ENCODE data around the gene PTPN6. TPM values are rescaled to one million over a fixed set of nuclear protein-coding genes. Genes with fewer than 3 reads are reported as not detected.

PTPN6 gene
- total RNA-seq, 1 experiment from 2014 or later: 13.7 TPM

DNA sequence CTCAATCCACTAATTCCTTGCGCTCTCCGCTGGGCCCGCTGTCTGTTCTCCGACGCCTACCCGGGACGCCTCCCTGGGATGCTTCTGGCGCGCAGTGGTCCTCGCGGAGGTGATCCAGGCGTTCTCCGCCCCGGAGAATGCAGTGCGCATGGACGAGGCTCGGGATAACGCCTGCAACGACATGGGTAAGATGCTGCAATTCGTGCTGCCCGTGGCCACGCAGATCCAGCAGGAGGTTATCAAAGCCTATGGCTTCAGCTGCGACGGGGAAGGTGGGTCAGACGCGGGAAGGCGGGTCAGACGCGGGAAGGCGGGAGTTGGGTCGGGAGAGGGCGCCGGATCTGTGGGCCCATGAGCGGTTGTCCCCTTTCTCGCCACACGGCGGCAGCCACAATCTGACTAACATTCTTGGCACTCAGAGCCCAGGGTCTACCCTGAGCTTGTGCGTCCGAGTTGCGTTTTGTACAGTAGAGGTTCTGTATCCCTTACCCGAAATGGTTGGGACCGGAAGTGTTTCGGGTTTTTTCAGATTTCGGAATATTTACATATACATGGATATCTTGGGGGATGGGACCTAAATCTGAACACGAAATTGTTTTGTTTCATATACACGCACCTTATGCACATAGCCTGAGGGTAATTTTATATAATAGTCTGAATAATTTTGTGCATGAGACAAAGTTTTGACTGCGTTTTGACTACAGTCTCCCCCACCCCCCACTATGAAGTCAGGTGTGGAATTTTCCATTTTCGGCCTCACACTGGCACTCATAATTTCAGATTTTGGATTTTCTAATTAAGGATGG is 6.6 kb upstream of the PTPN6 start:
- peak overlapping the region; percentile 95 for H3K27ac ChIP-seq (ENCODE audit: low read length)
- ATAC-seq (peak; percentile 55), DNase-seq (ENCODE audit: low read depth, low spot score) (peak; percentile 75)
- no peaks in the 10 kb centered on the region for H3K27me3 ChIP-seq (ENCODE audit: control insufficient read depth, insufficient read depth, low read length)
- no TSS peak for BruUV-seq (replicated peaks)
- intact Hi-C loops (cut with micrococcal nuclease; ENCODE audit: unreplicated experiment): loop anchor here (10.0 kb wide), 1 partner anchor 170 kb away; no protein-coding TSS in a partner anchor
- no peaks in the 10 kb centered on the region for H3K9me3 ChIP-seq (ENCODE audit: control insufficient read depth, insufficient read depth, low read depth, low read length)
- TF ChIP-seq, protein P1, sequence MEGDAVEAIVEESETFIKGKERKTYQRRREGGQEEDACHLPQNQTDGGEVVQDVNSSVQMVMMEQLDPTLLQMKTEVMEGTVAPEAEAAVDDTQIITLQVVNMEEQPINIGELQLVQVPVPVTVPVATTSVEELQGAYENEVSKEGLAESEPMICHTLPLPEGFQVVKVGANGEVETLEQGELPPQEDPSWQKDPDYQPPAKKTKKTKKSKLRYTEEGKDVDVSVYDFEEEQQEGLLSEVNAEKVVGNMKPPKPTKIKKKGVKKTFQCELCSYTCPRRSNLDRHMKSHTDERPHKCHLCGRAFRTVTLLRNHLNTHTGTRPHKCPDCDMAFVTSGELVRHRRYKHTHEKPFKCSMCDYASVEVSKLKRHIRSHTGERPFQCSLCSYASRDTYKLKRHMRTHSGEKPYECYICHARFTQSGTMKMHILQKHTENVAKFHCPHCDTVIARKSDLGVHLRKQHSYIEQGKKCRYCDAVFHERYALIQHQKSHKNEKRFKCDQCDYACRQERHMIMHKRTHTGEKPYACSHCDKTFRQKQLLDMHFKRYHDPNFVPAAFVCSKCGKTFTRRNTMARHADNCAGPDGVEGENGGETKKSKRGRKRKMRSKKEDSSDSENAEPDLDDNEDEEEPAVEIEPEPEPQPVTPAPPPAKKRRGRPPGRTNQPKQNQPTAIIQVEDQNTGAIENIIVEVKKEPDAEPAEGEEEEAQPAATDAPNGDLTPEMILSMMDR (IDR thresholded peaks at IDR 0.05): peak; percentile 87
- TF ChIP-seq SIN3A (IDR thresholded peaks at IDR 0.05; ENCODE audit: borderline replicate concordance, insufficient read depth, low read depth, low read length): no peak
- peaks cover 41% of the 10 kb centered on the region for H3K4me1 ChIP-seq (ENCODE audit: control insufficient read depth, insufficient read depth, low read length)
- ChIA-PET POLR2A (interaction anchor here (0.6 to 1.7 kb wide), 4 partner anchors 10 to 168 kb away, joined by 4 to 9 read pairs (median 8); no protein-coding TSS in a partner anchor), CTCF (interaction anchor here (0.6 to 0.7 kb wide), 3 partner anchors 16 to 54 kb away, joined by 3 to 6 read pairs (median 4); no protein-coding TSS in a partner anchor)
- in situ Hi-C loops (cut with HindIII; ENCODE audit: low pct_unique_long_range_greater_than_20kb, low sequenced_read_pairs): no loop called here
- no peaks in the 10 kb centered on the region; the same call in 1 of the 2 replicates for H3K36me3 ChIP-seq (ENCODE audit: control insufficient read depth, insufficient read depth, low read length)
- H3K4me3 ChIP-seq (ENCODE audit: low read depth in 2 of 2, low read length in 2 of 2): peak overlapping the region; percentile 64 to 72

DNA sequence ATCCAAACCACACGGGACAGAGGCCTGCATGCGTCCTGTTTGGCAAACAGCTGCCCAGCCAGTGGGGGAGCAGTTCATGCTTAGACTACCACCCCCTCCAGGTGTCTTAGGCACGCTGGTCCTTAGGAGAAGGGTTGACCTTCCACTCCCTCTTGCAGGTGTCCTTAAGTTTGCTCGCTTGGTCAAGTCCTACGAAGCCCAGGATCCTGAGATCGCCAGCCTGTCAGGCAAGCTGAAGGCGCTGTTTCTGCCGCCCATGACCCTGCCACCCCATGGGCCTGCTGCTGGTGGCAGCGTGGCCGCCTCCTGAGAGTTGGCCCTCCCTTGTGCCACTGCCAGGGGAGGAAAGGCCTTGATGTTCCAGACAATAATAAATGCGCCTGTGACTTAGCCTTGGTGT is 5.5 kb upstream of the PTPN6 start:
- BruUV-seq (replicated peaks): no TSS peak
- Histone ChIP-seq H3K4me1 (ENCODE audit: control insufficient read depth, insufficient read depth, low read length) (peaks cover 38% of the 10 kb centered on the region), H3K27me3 (ENCODE audit: control insufficient read depth, insufficient read depth, low read length) (no peaks in the 10 kb centered on the region), H3K27ac (ENCODE audit: low read length) (peak overlapping the region; percentile 95), H3K9me3 (ENCODE audit: control insufficient read depth, insufficient read depth, low read depth, low read length) (no peaks in the 10 kb centered on the region), H3K36me3 (ENCODE audit: control insufficient read depth, insufficient read depth, low read length) (no peaks in the 10 kb centered on the region; the same call in 1 of the 2 replicates), H3K4me3 (ENCODE audit: low read depth in 2 of 2, low read length in 2 of 2) (peak overlapping the region; percentile 64 to 72)
- ChIA-PET POLR2A (no interaction called here), CTCF (no interaction called here)
- TF ChIP-seq, protein P2, sequence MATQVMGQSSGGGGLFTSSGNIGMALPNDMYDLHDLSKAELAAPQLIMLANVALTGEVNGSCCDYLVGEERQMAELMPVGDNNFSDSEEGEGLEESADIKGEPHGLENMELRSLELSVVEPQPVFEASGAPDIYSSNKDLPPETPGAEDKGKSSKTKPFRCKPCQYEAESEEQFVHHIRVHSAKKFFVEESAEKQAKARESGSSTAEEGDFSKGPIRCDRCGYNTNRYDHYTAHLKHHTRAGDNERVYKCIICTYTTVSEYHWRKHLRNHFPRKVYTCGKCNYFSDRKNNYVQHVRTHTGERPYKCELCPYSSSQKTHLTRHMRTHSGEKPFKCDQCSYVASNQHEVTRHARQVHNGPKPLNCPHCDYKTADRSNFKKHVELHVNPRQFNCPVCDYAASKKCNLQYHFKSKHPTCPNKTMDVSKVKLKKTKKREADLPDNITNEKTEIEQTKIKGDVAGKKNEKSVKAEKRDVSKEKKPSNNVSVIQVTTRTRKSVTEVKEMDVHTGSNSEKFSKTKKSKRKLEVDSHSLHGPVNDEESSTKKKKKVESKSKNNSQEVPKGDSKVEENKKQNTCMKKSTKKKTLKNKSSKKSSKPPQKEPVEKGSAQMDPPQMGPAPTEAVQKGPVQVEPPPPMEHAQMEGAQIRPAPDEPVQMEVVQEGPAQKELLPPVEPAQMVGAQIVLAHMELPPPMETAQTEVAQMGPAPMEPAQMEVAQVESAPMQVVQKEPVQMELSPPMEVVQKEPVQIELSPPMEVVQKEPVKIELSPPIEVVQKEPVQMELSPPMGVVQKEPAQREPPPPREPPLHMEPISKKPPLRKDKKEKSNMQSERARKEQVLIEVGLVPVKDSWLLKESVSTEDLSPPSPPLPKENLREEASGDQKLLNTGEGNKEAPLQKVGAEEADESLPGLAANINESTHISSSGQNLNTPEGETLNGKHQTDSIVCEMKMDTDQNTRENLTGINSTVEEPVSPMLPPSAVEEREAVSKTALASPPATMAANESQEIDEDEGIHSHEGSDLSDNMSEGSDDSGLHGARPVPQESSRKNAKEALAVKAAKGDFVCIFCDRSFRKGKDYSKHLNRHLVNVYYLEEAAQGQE (IDR thresholded peaks at IDR 0.05; ENCODE audit: insufficient read depth in 1 of 2, low read depth in 2 of 2, low read length in 1 of 2): no peak
- TF ChIP-seq, protein P1 (IDR thresholded peaks at IDR 0.05): no peak
- TF ChIP-seq TCF7L2 (IDR thresholded peaks at IDR 0.05; ENCODE audit: low read depth, low read length): no peak
- no peak for TF ChIP-seq POLR2AphosphoS5 (IDR thresholded peaks at IDR 0.05; ENCODE audit: low read depth, low read length)
- TF ChIP-seq SIN3A (IDR thresholded peaks at IDR 0.05; ENCODE audit: borderline replicate concordance, insufficient read depth, low read depth, low read length): no peak
- intact Hi-C loops (cut with micrococcal nuclease; ENCODE audit: unreplicated experiment) (loop anchor here (10.0 kb wide), 1 partner anchor 169 kb away; no protein-coding TSS in a partner anchor), in situ Hi-C loops (cut with HindIII; ENCODE audit: low pct_unique_long_range_greater_than_20kb, low sequenced_read_pairs) (no loop called here)
- DNase-seq (ENCODE audit: low read depth, low spot score) (no peak), ATAC-seq (no peak)

Measured in Panc1 (cell line).